Fibroblast of the conjunctiva (primary cell): ENCODE measurements around the gene VAMP2.

Source experiments
- DNase-seq: peaks from one replicate; pipeline ENCODE4 v3.0.0-alpha.2; 2010; ENCODE audit warnings: low read depth

Gene VAMP2

GRCh38 chr17:8155231-8155995 lies 7.3 kb downstream of the VAMP2 start:
- DNase-seq: no peak

GRCh38 chr17:8154608-8155155 lies 8.1 kb downstream of the VAMP2 start:
- DNase-seq: no peak

DNA sequence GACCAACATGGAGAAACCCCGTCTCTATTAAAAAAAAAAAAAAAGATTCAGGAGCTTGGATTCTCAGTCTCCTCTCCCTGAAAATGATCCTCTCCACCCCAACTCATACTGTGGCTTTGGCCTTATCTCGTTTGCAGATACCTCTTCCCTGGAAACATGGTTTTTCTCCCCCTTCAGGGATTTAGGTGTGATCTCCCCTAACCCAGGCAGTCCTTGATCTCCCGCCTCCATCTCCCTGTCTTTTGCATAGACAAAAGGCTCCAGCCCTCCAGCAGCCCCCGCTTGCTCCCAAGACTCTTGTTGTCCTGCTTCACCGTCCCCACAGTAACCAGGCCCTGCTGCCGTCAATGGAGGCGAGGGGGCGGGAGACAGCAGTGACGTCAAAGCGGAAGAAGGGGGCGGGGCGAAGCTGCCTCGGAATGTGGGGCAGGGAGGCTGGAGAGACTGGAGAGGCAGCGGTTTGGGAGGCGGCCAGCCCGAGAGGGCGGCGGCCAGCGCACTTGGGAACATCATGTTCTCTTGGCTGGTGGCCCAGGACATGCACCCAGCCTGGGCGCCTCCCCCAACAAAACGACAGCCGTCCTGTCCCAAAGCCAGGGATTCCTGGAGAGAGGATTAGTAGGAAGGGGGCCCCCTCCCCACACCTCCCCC lies 8.7 kb downstream of the VAMP2 start:
- peak; percentile 100 for DNase-seq

- peak; percentile 95 for DNase-seq
These were observed 9.2 kb downstream of the VAMP2 start for GRCh38 chr17:8153525-8153956.

DNA sequence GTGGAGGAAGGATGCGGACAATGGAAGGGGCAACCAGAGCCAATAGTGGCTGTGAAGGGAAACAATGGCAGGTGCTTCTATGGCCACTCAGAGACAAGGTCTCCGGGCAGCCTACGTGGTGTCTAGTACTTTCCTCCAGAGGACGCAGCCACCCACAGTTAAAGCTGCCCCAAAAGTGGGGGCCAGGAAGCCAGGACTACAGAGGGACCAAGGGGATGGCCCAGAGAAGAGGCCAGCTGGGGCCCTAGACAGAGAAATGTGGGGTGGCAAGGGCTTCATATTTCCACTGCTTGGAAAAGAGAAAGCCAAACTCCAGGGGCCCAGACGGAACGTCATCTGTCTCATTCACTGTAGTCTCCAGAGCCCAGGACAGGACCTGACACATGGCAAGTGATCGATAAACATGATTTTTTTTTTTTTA lies 9.7 kb downstream of the VAMP2 start:
- DNase-seq: no peak

GRCh38 chr17:8152112-8152775 lies 10.5 kb downstream of the VAMP2 start, which contains the start of gene PER1:
Gene PER1, minus strand, starts transcription at chr17:8152404. Its CDS starts 1,698 bp downstream, at chr17:8150706.
- DNase-seq: peak; percentile 95

- peak; percentile 81 for DNase-seq
These were observed 11.1 kb downstream of the VAMP2 start for GRCh38 chr17:8151641-8152111.

- DNase-seq: peak; percentile 78
These were observed 11.6 kb downstream of the VAMP2 start for GRCh38 chr17:8151120-8151640.

- DNase-seq: no peak
These were observed 12.3 kb downstream of the VAMP2 start for GRCh38 chr17:8150194-8151119.

DNA sequence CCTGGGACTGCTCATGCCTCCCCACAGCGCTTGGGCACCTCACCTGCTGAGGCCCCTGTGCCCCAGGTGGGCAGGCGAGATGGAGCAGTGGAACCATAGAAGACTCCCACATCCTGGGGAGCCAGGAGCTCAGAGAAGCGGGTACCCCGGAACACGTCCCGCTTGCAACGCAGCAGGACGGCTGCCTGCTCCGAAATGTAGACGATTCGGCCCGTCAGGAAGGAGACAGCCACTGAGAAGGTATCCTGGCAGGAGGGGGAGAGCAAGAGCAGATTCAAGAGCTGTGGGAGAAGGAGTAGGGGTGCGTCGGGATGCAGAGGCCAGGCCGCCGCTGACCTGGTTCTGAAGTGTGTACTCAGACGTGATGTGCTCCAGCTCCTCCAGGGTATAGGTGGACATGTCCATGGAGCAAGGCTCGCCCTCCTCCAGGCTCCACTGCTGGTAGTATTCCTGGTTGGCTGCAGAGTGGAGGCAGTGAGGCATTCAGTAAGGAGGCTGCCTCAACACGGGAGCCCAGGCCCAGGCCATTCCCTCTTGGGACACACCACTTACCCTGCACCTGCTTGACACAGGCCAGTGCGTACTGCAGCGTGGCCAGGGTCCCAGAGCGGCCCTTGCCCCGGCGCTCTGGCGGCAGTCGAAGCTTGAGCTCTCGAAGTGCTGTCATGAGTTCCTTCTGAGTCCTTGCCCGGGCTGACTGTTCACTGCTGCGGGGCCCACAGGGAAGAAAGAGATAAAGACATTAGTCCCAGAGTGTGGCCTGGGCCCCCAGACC lies 13.1 kb downstream of the VAMP2 start:
- DNase-seq: no peak

GRCh38 chr17:8148560-8148959 lies 14.2 kb downstream of the VAMP2 start:
- no peak for DNase-seq

- DNase-seq: no peak
These were observed 14.8 kb downstream of the VAMP2 start for GRCh38 chr17:8147805-8148404.

DNA sequence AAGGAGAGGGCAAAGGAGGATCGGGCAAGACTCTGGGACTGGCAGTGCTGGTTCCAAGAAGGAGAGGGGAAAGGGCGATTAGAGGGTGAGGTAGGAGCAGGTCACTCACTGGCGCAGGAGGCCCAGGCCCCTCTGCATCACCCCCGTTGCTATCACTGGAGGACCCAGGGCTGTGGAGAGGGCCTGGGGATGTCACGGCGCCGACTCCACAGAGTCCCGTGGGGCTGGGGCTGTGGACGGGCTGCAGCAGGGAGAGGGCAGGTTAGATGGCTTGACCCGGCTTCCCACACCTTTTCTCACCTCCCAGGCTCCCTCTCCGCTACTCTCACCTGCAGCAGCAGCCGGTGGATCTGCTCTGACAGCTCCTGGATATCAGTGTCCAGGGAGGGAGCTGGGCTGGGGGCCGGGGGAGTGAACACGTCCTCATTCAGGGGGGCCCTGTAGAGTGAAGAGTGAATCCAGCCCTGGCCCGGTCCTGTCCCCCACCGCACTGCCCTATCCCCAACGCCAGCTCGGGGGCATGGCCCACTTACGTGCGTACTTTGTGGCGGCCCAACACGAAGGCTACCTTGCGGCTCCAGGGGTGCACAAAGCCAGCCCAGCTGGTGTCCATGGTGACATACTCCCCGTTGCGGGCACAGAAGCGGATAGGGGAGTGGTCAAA lies 15.5 kb downstream of the VAMP2 start:
- no peak for DNase-seq

- DNase-seq: no peak
These were observed 16.2 kb downstream of the VAMP2 start for GRCh38 chr17:8146381-8147140.

DNA sequence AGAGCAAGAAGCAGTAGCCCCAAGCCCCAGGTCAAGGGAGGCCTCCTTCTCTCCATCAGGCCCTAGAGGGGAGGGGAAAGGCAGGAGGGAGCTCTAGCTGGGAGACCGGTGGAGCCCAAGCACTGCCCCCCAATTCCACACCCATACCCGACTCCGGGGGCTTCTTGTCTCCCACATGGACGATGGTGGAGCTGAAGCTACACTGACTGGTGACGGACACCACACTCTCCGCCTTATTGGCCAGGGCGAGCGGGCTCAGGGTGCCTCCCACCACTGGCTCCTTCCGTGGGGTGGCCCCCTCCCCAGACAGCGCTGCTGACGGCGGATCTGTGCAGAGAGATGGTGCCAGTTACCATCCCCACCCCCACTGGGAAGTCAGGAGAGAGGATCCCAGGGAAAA lies 16.9 kb downstream of the VAMP2 start:
- no peak for DNase-seq

DNA sequence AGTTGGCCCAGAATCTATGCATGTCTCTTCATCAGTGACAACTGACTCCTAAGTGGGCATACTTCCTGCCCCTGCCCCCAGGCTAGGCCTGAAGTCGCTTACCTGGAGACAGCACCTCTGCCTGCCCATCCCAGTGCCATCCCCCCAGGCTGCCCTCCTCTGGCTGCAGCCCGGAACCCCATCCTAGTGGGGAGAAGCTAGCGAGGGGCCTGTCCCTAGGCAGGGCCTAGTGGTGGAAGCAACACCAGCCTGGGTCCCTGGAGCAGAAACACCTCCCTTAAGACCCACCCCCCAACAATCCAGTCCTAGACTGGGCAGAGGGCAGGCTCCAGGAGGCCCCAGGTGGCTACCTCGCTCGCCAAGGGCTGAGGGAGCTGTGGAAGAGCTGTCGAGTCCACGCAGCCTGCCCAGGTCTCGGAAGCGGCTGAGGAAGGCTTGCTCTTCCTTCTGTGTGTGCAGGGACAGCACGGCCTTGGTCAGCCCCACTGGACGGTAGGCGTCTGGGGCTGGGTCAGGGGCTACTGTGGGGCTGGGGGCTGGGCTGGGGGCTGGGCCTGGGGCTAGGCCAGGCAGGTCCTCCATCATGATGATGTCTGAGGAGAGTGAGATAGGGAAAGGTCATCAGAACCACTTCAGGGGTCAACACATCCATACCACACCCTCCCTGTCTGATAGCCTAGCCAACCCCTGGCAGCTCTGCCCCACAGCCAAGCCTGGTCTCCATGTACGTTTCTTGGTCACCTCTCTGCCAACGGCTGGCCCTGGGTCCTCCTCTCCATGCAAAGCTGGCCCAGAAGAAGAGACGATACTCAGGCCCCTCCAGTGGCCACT lies 18.1 kb downstream of the VAMP2 start:
- no peak for DNase-seq

- no peak for DNase-seq
These were observed 19.0 kb downstream of the VAMP2 start for GRCh38 chr17:8143581-8144400.
